Tongue (tissue), 2 donors: ENCODE results near the gene ZNF653. TPM values are rescaled to one million over a fixed set of nuclear protein-coding genes. Genes with fewer than 3 reads are reported as not detected.

ENCODE experiments used
- DNase-seq: peaks from one replicate; pipeline ENCODE4 v3.0.0-alpha.2; 2015
- total RNA-seq: library from RNA; depleted of rRNA; stranded (reverse); fragments of >200 nt; gene quantifications from one replicate; pipeline ENCODE4 v1.2.3, GENCODE V29; 2014

ZNF653 gene
- 4.2 TPM for total RNA-seq

GRCh38 chr19:11505504-11506100 lies at the start of gene ZNF653:
Gene ZNF653, minus strand, starts transcription at chr19:11505839. Its CDS starts 53 bp downstream, at chr19:11505786.
- DNase-seq: peak; percentile 99

- DNase-seq: no peak
These were observed 49.6 kb upstream of the ZNF653 start for GRCh38 chr19:11555246-11555645.

GRCh38 chr19:11554160-11554559 lies 48.5 kb upstream of the ZNF653 start:
- DNase-seq: no peak

- DNase-seq: no peak
These were observed 47.2 kb upstream of the ZNF653 start for GRCh38 chr19:11552666-11553372.

- no peak for DNase-seq
These were observed 46.1 kb upstream of the ZNF653 start for GRCh38 chr19:11551603-11552235.

- DNase-seq: no peak
These were observed 44.6 kb upstream of the ZNF653 start for GRCh38 chr19:11550265-11550664.

- no peak for DNase-seq
These were observed 43.8 kb upstream of the ZNF653 start for GRCh38 chr19:11549386-11549953.

GRCh38 chr19:11547929-11548700 lies 42.5 kb upstream of the ZNF653 start:
- no peak for DNase-seq

GRCh38 chr19:11541238-11541637 lies 35.6 kb upstream of the ZNF653 start:
- DNase-seq: no peak

- DNase-seq: no peak
These were observed 35.0 kb upstream of the ZNF653 start for GRCh38 chr19:11540645-11541044.

GRCh38 chr19:11539495-11540365 lies 34.1 kb upstream of the ZNF653 start:
- peak; percentile 57 for DNase-seq

GRCh38 chr19:11538232-11539036 lies 32.8 kb upstream of the ZNF653 start, which contains the start of gene CNN1:
Gene CNN1, plus strand, starts transcription at chr19:11538851. Its CDS starts 77 bp downstream, at chr19:11538928.
- peak; percentile 82 for DNase-seq

GRCh38 chr19:11535792-11536595 lies 30.4 kb upstream of the ZNF653 start:
- peak; percentile 90 for DNase-seq

- no peak for DNase-seq
These were observed 29.3 kb upstream of the ZNF653 start for GRCh38 chr19:11534948-11535347.

GRCh38 chr19:11534538-11534937 lies 28.9 kb upstream of the ZNF653 start:
- DNase-seq: no peak

GRCh38 chr19:11530432-11530831 lies 24.8 kb upstream of the ZNF653 start:
- DNase-seq: peak; percentile 85

GRCh38 chr19:11528551-11529341 lies 23.1 kb upstream of the ZNF653 start, which contains the start of gene ECSIT:
Gene ECSIT, minus strand, starts transcription at chr19:11529134. Its CDS starts 9,964 bp downstream, at chr19:11519170.
- DNase-seq: peak; percentile 98

- no peak for DNase-seq
These were observed 13.5 kb upstream of the ZNF653 start for GRCh38 chr19:11519138-11519537.
